H9 (cell line): ENCODE results near the gene HSPB2. TPM values are rescaled to one million over a fixed set of nuclear protein-coding genes. Genes with fewer than 3 reads are reported as not detected.

Source experiments
- DNase-seq: peaks from one replicate; pipeline ENCODE4 v3.0.0-alpha.2; 2017
- H2AFZ ChIP-seq: one replicate; pipeline ENCODE4 v1.6.1; 2013; ENCODE audit warnings: mild to moderate bottlenecking, low read length, control low read depth, moderate library complexity
- H2AK5ac ChIP-seq: 2 replicates; pipeline ENCODE4 v1.6.1; 2013; ENCODE audit warnings: low read length, control low read depth, mixed read lengths; ENCODE audit not compliant: insufficient read length
- H2BK120ac ChIP-seq: one replicate; pipeline ENCODE4 v1.6.1; 2013; ENCODE audit warnings: low read depth, mild to moderate bottlenecking, low read length, control low read depth, inconsistent platforms; ENCODE audit not compliant: poor library complexity, severe bottlenecking
- H2BK12ac ChIP-seq: 2 replicates; pipeline ENCODE4 v1.6.1; 2013; ENCODE audit warnings: low read length, control low read depth, mixed read lengths, low read depth; ENCODE audit not compliant: insufficient read length
- H2BK15ac ChIP-seq: 2 replicates; pipeline ENCODE4 v1.6.1; 2013; ENCODE audit warnings: low read depth, low read length, control low read depth
- H2BK20ac ChIP-seq: one replicate; pipeline ENCODE4 v1.6.1; 2013; ENCODE audit warnings: low read depth, mild to moderate bottlenecking, low read length, control low read depth, inconsistent platforms; ENCODE audit not compliant: poor library complexity, severe bottlenecking
- H2BK5ac ChIP-seq: 2 replicates; pipeline ENCODE4 v1.6.1; 2013; ENCODE audit warnings: low read length, control low read depth, mixed read lengths; ENCODE audit not compliant: insufficient read length
- H3K14ac ChIP-seq: 2 replicates; pipeline ENCODE4 v1.6.1; 2013; ENCODE audit warnings: low read length, control low read depth; ENCODE audit not compliant: insufficient read depth
- H3K18ac ChIP-seq: 2 replicates; pipeline ENCODE4 v1.6.1; 2013; ENCODE audit warnings: low read depth, mild to moderate bottlenecking, mixed read lengths, low read length, control low read depth; ENCODE audit not compliant: insufficient read length
- H3K23ac ChIP-seq: 2 replicates; pipeline ENCODE4 v1.6.1; 2013; ENCODE audit warnings: low read length, control low read depth, mixed read lengths, low read depth; ENCODE audit not compliant: insufficient read length
- H3K23me2 ChIP-seq: 2 replicates; pipeline ENCODE4 v1.6.1; 2013; ENCODE audit warnings: low read depth, mild to moderate bottlenecking, mixed read lengths, low read length, control low read depth; ENCODE audit not compliant: insufficient read length, poor library complexity, severe bottlenecking
- H3K27ac ChIP-seq: 2 replicates; pipeline ENCODE4 v1.5.1; 2013; ENCODE audit warnings: low read length, control low read depth, mixed read lengths, low read depth; ENCODE audit not compliant: insufficient read length
- H3K27me3 ChIP-seq: 2 replicates; pipeline ENCODE4 v1.6.1; 2013; ENCODE audit warnings: low read length, control low read depth, inconsistent platforms; ENCODE audit not compliant: insufficient read depth
- H3K4ac ChIP-seq: 2 replicates; pipeline ENCODE4 v1.6.1; 2013; ENCODE audit warnings: low read depth, mild to moderate bottlenecking, control low read depth, inconsistent platforms, low read length, moderate library complexity
- H3K4me1 ChIP-seq: 2 replicates; pipeline ENCODE4 v1.6.1; 2013; ENCODE audit warnings: low read length, control low read depth, inconsistent platforms; ENCODE audit not compliant: insufficient read depth
- H3K4me2 ChIP-seq: 2 replicates; pipeline ENCODE4 v1.6.1; 2013; ENCODE audit warnings: low read length, control low read depth, mixed read lengths; ENCODE audit not compliant: insufficient read length, insufficient read depth
- H3K56ac ChIP-seq: 2 replicates; pipeline ENCODE4 v1.6.1; 2013; ENCODE audit warnings: low read depth, mild to moderate bottlenecking, mixed read lengths, low read length, control low read depth; ENCODE audit not compliant: insufficient read length
- H3K79me1 ChIP-seq: 2 replicates; pipeline ENCODE4 v1.6.1; 2013; ENCODE audit warnings: low read depth, mild to moderate bottlenecking, moderate library complexity, low read length, control low read depth, inconsistent platforms; ENCODE audit not compliant: insufficient read depth, poor library complexity, severe bottlenecking
- H3K79me2 ChIP-seq: 2 replicates; pipeline ENCODE4 v1.6.1; 2013; ENCODE audit warnings: low read length, control low read depth, inconsistent platforms; ENCODE audit not compliant: insufficient read depth
- H3K9ac ChIP-seq: 2 replicates; pipeline ENCODE4 v1.6.1; 2013; ENCODE audit warnings: low read length, control low read depth, mixed read lengths; ENCODE audit not compliant: insufficient read length; ENCODE audit errors: extremely low read depth
- H3K9me3 ChIP-seq: one replicate; pipeline ENCODE4 v1.6.1; 2013; ENCODE audit warnings: low read depth, low read length, inconsistent platforms; ENCODE audit not compliant: control insufficient read depth
- H3T11ph ChIP-seq: one replicate; pipeline ENCODE4 v1.6.1; 2013; ENCODE audit warnings: mild to moderate bottlenecking, low read length, control low read depth, inconsistent platforms
- H4K20me1 ChIP-seq: one replicate; pipeline ENCODE4 v1.6.1; 2013; ENCODE audit not compliant: control insufficient read depth, insufficient read length, insufficient read depth
- H4K5ac ChIP-seq: 2 replicates; pipeline ENCODE4 v1.6.1; 2013; ENCODE audit warnings: low read depth, mild to moderate bottlenecking, mixed read lengths, low read length, control low read depth; ENCODE audit not compliant: insufficient read length
- H4K8ac ChIP-seq: replicated peaks from 2 replicates; pipeline ENCODE4 v1.6.1; 2013; ENCODE audit warnings: low read length, control low read depth, mixed read lengths, low read depth; ENCODE audit not compliant: insufficient read length
- H4K91ac ChIP-seq: 2 replicates; pipeline ENCODE4 v1.6.1; 2013; ENCODE audit warnings: low read depth, mild to moderate bottlenecking, moderate library complexity, mixed read lengths, low read length, control low read depth; ENCODE audit not compliant: insufficient read length
- H3K27ac Mint-ChIP-seq, 3 experiments: 2 replicates in 2 of 3; 3 replicates in 1 of 3; pipeline ENCODE4 v1.8.0; 2020 to 2021; ENCODE audit warnings: mixed read lengths in 3 of 3, mild to moderate bottlenecking in 1 of 3, moderate library complexity in 1 of 3
- H3K27me3 Mint-ChIP-seq: 2 replicates; pipeline ENCODE4 v1.8.0; 2021; ENCODE audit warnings: low read depth, mild to moderate bottlenecking, moderate library complexity, mixed read lengths
- H3K36me3 Mint-ChIP-seq, 3 experiments: 2 replicates in 2 of 3; 3 replicates in 1 of 3; pipeline ENCODE4 v1.8.0; 2020 to 2021; ENCODE audit warnings: low read depth in 3 of 3, mixed read lengths in 3 of 3; ENCODE audit not compliant: insufficient read depth in 1 of 3
- H3K4me1 Mint-ChIP-seq, 2 experiments: 2 replicates each; pipeline ENCODE4 v1.8.0; 2020; ENCODE audit warnings: mixed read lengths in 2 of 2
- H3K4me3 Mint-ChIP-seq, 2 experiments: 2 replicates in 1 of 2; 3 replicates in 1 of 2; pipeline ENCODE4 v1.8.0; 2020 to 2021; ENCODE audit warnings: mild to moderate bottlenecking in 2 of 2, mixed read lengths in 2 of 2, moderate library complexity in 1 of 2
- H3K9me3 Mint-ChIP-seq, 2 experiments: 2 replicates in 1 of 2; 3 replicates in 1 of 2; pipeline ENCODE4 v1.8.0; 2020; ENCODE audit warnings: mild to moderate bottlenecking in 2 of 2, mixed read lengths in 2 of 2, moderate library complexity in 1 of 2
- WGBS: extraction: QIAGEN DNeasy Blood & Tissue Kit; methylation state at CpG from one replicate; pipeline ENCODE4 v1.1.7; 2013; ENCODE audit warnings: missing lambda C conversion rate, low lambda C conversion rate, mixed read lengths; ENCODE audit not compliant: insufficient read length; ENCODE audit errors: extremely low coverage; 5-methylcytosine and 5-hydroxymethylcytosine counted together
- total RNA-seq: library from RNA; stranded (reverse); gene quantifications from 2 replicates; pipeline ENCODE4 v1.2.1, GENCODE V29; 2021
- TF ChIP-seq, protein P1 (sequence below): fragments of 200-600 bp; sonication (generic); conservative IDR thresholded peaks from 3 replicates; pipeline ENCODE4 v1.8.0; 2021; ENCODE audit warnings: antibody characterized with exemption, mild to moderate bottlenecking

HSPB2 gene
- total RNA-seq, 1 experiment from 2014 or later: 0.22 TPM

DNA sequence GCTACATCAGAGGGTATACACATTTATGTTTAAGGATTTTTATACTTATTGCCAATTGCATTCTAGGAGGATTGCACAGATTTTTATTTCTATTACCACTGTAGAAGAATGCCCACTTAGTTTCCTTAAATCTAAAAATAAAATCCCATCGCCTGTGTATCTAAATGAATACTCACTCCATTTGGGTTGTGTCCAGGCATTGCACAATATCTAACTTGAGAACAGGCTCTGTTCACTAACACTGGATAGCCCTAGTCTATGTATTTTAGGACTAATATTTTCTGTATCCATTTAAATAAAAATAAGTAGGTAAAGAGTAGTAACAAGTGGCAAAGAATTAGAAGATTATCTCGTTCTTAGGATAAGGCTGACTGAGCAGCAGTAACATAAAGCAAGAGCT, 10.3 kb downstream of the HSPB2 start:
- H3K9me3 Mint-ChIP-seq: no peaks in the 10 kb centered on the region
- H3K4me3 Mint-ChIP-seq: no peak overlapping the region
- H2AFZ ChIP-seq: no peak overlapping the region
- no peaks in the 10 kb centered on the region for H4K20me1 ChIP-seq
- H3K9ac ChIP-seq: no peak overlapping the region
- no peak overlapping the region for H3T11ph ChIP-seq
- H3K14ac ChIP-seq: no peak overlapping the region
- H3K36me3 Mint-ChIP-seq: no peaks in the 10 kb centered on the region
- H3K27ac ChIP-seq: no peak overlapping the region
- H3K23me2 ChIP-seq: peaks cover 5% of the 10 kb centered on the region
- H3K79me2 ChIP-seq: no peaks in the 10 kb centered on the region
- DNase-seq: no peak
- peaks cover 42 to 46% of the 10 kb centered on the region in 2 experiments for H3K4me1 Mint-ChIP-seq
- peak overlapping the region in 2 of 3 experiments; percentile 37 to 88; a peak in 3 of 7 replicates for H3K27ac Mint-ChIP-seq
- no peaks in the 10 kb centered on the region for H3K79me1 ChIP-seq
- TF ChIP-seq, protein P1, sequence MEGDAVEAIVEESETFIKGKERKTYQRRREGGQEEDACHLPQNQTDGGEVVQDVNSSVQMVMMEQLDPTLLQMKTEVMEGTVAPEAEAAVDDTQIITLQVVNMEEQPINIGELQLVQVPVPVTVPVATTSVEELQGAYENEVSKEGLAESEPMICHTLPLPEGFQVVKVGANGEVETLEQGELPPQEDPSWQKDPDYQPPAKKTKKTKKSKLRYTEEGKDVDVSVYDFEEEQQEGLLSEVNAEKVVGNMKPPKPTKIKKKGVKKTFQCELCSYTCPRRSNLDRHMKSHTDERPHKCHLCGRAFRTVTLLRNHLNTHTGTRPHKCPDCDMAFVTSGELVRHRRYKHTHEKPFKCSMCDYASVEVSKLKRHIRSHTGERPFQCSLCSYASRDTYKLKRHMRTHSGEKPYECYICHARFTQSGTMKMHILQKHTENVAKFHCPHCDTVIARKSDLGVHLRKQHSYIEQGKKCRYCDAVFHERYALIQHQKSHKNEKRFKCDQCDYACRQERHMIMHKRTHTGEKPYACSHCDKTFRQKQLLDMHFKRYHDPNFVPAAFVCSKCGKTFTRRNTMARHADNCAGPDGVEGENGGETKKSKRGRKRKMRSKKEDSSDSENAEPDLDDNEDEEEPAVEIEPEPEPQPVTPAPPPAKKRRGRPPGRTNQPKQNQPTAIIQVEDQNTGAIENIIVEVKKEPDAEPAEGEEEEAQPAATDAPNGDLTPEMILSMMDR: no peak
- H4K91ac ChIP-seq: no peak overlapping the region
- no peak overlapping the region for H3K18ac ChIP-seq
- H3K4ac ChIP-seq: no peak overlapping the region
- no peak overlapping the region for H4K8ac ChIP-seq
- H2BK20ac ChIP-seq: no peak overlapping the region
- no peak overlapping the region for H3K23ac ChIP-seq
- no peak overlapping the region for H2AK5ac ChIP-seq
- no peak overlapping the region for H3K4me2 ChIP-seq
- no peaks in the 10 kb centered on the region for H3K27me3 ChIP-seq
- H2BK12ac ChIP-seq: no peak overlapping the region
- H2BK5ac ChIP-seq: no peak overlapping the region
- H3K4me1 ChIP-seq: peaks cover 3% of the 10 kb centered on the region; the same call in 1 of the 2 replicates
- no peak overlapping the region for H2BK15ac ChIP-seq
- no peak overlapping the region for H3K56ac ChIP-seq
- H3K27me3 Mint-ChIP-seq: no peaks in the 10 kb centered on the region
- H2BK120ac ChIP-seq: no peak overlapping the region
- no CpG with 5 or more reads among the region's 2 CpGs for WGBS
- H4K5ac ChIP-seq: no peak overlapping the region
- no peaks in the 10 kb centered on the region for H3K9me3 ChIP-seq
